ENCODE results near the gene ACO2.

Gene ACO2

DNA sequence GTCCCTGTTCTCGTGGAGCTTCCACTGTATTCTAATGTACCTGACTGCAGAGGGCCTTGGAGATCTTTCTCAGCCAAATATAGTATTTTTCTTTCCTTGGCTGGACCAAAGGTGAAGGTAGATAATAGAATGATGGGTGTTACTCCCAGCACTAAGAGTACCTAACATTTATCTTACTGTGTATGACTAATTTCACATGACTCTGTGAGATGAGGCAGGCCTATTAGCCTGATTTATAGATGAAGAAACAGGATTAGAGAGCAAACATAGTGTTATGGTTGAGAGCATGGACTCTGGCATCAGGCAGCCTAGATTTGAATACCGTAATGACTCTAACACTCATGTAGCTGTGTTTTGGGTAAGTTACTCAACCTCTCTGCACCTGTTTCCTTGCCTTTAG lies 2.7 kb downstream of the ACO2 start:
- Histone ChIP-seq H3K9me3 (no peaks in the 10 kb centered on the region), H3K4me1 (peaks cover 8% of the 10 kb centered on the region), H3K36me3 (replicated peaks) (peaks cover 29% of the 10 kb centered on the region), H3K27me3 (ENCODE audit: low read depth) (no peaks in the 10 kb centered on the region), H3K4me3 (no peak overlapping the region)
- no peak for DNase-seq (ENCODE audit: low spot score in 2 of 2)
- in situ Hi-C loops (cut with MboI; ENCODE audit: low sequenced_read_pairs) = no loop called here

DNA sequence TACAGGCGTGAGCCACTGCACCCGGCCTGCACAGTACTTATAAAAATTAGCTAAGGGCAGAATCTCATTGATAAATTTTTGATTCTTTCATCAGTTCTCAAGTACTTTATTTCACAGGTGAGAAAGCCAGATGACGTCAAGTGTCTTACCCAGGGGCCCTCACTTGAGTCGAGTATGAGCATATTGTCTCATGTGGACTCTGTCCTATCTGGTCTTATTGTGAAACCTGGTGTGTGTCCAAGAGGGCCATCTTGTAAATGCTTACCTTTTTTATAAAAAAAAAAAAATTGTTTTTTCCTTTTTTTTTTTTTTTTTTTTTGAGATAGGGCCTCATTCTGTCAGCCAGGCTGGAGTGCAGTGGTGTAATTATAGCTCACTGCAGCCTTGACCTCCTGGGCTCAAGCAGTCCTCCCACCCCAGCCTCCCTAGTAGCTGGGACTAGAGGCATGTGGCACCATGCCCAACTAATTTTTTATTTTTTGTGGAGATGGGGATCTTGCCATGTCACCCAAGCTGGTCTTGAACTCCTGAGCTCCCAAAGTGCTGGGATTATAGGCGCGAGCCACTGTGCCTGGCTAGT lies 6.0 kb downstream of the ACO2 start:
- H3K27me3 ChIP-seq (ENCODE audit: low read depth) = no peaks in the 10 kb centered on the region
- H3K4me3 ChIP-seq = no peak overlapping the region
- no peaks in the 10 kb centered on the region for H3K9me3 ChIP-seq
- DNase-seq (ENCODE audit: low spot score in 2 of 2) = no peak
- peaks cover 3% of the 10 kb centered on the region for H3K4me1 ChIP-seq
- peaks cover 6% of the 10 kb centered on the region for H3K36me3 ChIP-seq (replicated peaks)
- in situ Hi-C loops (cut with MboI; ENCODE audit: low sequenced_read_pairs) = no loop called here

DNA sequence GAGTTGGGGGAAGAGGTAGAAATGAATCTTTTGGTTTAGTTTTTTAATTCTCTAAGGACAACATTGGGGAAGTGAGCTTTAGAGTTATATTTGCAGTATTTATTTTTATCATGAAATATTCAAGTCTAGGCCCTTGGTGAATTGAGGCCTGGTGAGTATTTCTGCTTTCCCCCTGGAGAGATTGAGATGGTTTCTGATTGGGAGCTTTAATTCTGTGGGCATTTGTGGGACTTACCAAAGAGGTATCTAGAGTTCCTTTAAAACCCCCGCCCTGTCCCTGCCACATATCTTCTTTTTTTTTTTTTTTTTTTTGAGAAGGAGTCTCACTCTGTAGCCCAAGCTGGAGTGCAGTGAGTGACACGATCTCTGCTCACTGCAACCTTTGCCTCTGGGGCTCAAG lies 9.6 kb downstream of the ACO2 start:
- H3K36me3 ChIP-seq (replicated peaks) = no peaks in the 10 kb centered on the region
- in situ Hi-C loops (cut with MboI; ENCODE audit: low sequenced_read_pairs) = no loop called here
- H3K9me3 ChIP-seq = no peaks in the 10 kb centered on the region
- no peaks in the 10 kb centered on the region for H3K4me1 ChIP-seq
- no peaks in the 10 kb centered on the region for H3K27me3 ChIP-seq (ENCODE audit: low read depth)
- no peak for DNase-seq (ENCODE audit: low spot score in 2 of 2)
- H3K4me3 ChIP-seq = no peak overlapping the region

DNA sequence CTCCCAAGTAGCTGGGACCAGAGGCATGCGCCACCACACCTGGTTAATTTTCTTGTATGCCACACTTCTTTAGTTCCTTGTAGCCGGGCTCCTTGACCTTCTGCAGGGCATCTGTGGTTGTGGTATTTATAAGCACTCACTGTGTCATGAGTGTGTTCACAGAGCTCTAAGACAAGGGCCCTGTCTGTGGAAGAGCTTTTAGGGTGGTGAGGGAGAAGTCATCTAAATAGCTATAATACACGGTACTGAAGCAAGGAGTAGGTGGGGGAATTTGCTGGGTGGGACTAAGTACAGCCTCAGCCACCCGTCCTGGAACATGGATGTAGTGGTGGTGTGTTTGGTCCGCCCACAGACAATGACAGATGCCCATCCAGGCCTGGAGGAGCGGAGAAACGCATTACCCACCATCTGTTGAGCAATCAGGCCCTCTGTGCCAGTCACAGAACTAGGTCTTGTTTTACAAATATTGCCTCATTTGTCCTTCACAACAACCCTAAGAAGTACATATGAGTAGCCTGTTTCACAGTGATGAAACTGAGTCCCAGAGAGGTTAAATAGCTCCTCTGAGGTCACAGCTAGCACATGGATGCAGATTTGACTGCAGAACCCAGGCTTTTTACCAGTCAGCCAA lies 10.1 kb downstream of the ACO2 start:
- Histone ChIP-seq H3K9me3 (no peaks in the 10 kb centered on the region), H3K27me3 (ENCODE audit: low read depth) (no peaks in the 10 kb centered on the region), H3K36me3 (replicated peaks) (no peaks in the 10 kb centered on the region), H3K4me3 (no peak overlapping the region), H3K4me1 (no peaks in the 10 kb centered on the region)
- no peak for DNase-seq (ENCODE audit: low spot score in 2 of 2)
- in situ Hi-C loops (cut with MboI; ENCODE audit: low sequenced_read_pairs) = no loop called here

DNA sequence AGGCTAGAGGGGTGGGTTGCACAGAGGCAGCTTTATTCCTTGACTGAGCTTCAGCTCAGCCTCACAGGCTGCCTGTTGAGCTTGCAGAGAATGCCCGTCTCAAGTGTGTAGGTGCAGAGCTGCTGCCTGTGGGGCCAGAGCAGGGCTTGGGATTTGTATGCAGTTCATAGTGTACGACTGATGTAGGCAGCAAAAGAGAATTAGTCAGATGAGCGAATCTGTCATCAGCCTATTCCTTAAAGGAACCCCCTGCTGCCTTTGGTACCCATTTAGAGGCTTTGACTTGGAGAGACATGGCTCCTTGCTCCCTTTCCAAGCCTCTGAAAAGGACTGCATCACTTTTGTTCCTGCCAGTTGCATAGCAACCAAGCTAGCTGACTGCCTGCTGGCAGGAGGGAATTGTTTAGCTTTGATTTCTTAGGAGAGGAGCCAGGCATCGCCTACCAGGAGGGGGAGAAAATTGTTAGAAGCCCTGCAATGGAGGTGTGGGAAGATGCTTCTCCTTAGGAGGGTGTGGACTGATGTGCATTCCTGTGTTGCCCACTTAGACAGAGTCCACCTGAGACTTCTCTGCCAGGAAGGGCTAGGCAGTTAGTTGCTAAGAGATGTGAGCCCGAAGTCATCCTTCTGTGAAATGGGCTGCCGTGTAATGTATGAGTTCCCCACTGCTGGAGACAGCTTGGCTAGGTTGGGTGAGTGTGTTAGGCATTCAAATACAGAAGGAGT lies 10.9 kb downstream of the ACO2 start:
- Histone ChIP-seq H3K4me1 (no peaks in the 10 kb centered on the region), H3K9me3 (no peaks in the 10 kb centered on the region), H3K36me3 (replicated peaks) (no peaks in the 10 kb centered on the region), H3K4me3 (no peak overlapping the region), H3K27me3 (ENCODE audit: low read depth) (no peaks in the 10 kb centered on the region)
- in situ Hi-C loops (cut with MboI; ENCODE audit: low sequenced_read_pairs) = no loop called here
- peak in 1 of 2 experiments; percentile 23 for DNase-seq (ENCODE audit: low spot score in 2 of 2)

DNA sequence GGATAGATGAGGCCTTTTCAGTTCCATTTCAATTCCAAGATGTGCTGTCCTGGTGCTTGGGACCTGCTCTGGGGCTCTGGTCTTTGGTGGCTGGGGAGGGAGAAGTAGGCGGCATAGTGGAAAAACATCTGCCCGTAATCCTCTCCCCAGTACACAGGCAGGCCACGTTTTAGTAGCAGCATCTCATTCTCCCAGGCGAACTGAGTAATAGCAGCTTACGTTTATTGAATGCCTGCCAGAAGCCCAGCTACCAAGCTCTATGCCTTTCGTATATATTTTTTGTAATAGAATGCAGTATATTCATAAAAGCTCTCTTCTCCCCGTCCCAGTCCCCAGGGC lies 11.4 kb downstream of the ACO2 start:
- Histone ChIP-seq H3K36me3 (replicated peaks) (no peaks in the 10 kb centered on the region), H3K4me3 (no peak overlapping the region), H3K4me1 (no peaks in the 10 kb centered on the region), H3K9me3 (no peaks in the 10 kb centered on the region), H3K27me3 (ENCODE audit: low read depth) (no peaks in the 10 kb centered on the region)
- in situ Hi-C loops (cut with MboI; ENCODE audit: low sequenced_read_pairs) = no loop called here
- no peak for DNase-seq (ENCODE audit: low spot score in 2 of 2)

DNA sequence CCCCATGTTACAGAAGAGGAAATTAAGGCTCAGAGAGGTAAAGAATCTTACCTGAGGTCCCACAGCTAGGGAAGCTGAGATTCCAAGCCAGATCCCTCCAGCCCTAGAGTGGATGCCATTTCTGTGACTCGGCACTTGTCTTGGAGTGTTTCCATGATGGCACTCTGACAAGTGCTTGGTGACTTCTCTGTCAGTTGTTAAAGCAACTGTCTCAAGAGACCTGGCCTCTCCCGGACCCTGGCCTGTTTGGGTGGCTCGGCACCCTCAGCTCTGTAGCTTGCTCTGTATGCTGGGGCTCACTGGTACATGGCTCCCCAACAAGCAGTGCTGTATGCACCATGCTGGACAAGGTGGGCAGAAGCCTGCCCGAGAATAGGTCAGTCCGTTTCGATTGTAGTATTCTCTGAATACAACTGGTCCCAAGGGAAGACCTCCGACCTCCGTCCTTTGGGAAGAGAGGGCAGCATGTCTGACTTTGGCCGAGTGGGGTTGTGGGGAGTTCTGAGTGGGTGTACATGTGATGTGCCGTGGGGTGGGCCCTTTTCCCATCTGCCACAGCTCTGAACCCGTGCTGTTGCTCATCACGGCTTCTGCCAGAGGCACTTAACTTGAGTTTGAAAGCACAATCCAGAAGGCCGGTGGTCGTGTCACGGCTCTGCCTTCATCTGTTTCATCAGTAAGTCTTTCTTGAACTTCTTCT lies 12.4 kb downstream of the ACO2 start:
- H3K4me1 ChIP-seq = no peaks in the 10 kb centered on the region

DNA sequence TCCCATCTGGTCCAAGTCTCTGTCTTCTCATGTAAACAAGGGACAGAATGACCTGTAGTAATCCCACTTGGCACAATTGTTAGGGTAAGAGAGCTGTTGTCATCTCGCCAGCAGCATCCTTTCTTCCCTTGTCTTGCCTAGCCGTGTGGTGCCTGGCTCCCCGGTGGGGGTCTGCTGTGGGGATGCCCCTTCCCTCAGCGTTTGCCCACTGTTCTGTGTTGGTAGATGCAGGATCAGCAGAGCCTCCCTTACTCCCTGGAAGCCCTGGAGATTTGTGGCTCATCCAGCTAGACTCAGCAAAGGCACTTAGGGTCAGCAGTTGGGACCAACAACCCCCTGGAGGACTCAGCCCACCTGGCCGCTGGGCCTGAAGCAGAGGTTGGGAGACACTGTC lies 13.0 kb downstream of the ACO2 start:
- no peak overlapping the region for H3K4me3 ChIP-seq

More for the DNA sequence above, 12.4 kb downstream of the ACO2 start:
- no peaks in the 10 kb centered on the region for H3K36me3 ChIP-seq (replicated peaks)
- DNase-seq (ENCODE audit: low spot score in 2 of 2) = no peak
- H3K27me3 ChIP-seq (ENCODE audit: low read depth) = no peaks in the 10 kb centered on the region
- no peak overlapping the region for H3K4me3 ChIP-seq
- in situ Hi-C loops (cut with MboI; ENCODE audit: low sequenced_read_pairs) = no loop called here
- H3K9me3 ChIP-seq = no peaks in the 10 kb centered on the region

DNA sequence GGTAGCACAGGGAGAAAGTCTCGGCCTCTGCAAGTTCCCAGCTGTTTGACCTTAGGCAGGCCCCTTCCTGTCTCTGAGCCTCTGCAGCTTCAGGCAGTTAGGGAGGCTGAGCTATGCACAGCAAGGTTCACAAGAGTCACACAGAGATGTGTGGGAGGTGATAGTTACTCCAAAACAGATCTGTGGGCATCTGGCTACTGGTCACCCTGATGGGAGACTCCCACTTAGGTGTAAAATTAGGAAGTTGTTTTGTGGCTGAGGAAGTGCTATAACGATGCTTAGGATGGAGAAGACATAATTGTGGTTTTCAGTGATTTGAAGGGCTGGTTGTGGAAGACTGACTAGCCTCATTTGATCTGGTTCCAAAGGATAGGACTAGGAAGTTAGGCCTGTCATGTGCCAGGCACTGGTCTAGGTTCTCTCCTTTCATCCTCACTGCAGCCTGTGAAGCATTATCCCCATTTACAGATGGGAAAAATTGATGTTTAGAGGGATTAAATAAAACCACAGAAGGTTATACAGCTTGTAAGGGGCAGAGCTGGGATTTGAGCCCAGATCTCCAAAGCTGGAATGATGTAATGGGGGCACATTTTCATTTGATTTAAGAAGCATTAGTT lies 13.5 kb downstream of the ACO2 start:
- Histone ChIP-seq H3K27me3 (ENCODE audit: low read depth) (no peaks in the 10 kb centered on the region), H3K4me1 (peaks cover 6% of the 10 kb centered on the region), H3K36me3 (replicated peaks) (no peaks in the 10 kb centered on the region), H3K9me3 (no peaks in the 10 kb centered on the region), H3K4me3 (no peak overlapping the region)
- in situ Hi-C loops (cut with MboI; ENCODE audit: low sequenced_read_pairs) = no loop called here
- no peak for DNase-seq (ENCODE audit: low spot score in 2 of 2)

More for the DNA sequence above, 13.0 kb downstream of the ACO2 start:
- DNase-seq (ENCODE audit: low spot score in 2 of 2) = no peak
- H3K4me1 ChIP-seq = peaks cover 3% of the 10 kb centered on the region
- no peaks in the 10 kb centered on the region for H3K9me3 ChIP-seq
- in situ Hi-C loops (cut with MboI; ENCODE audit: low sequenced_read_pairs) = no loop called here
- H3K36me3 ChIP-seq (replicated peaks) = no peaks in the 10 kb centered on the region
- H3K27me3 ChIP-seq (ENCODE audit: low read depth) = no peaks in the 10 kb centered on the region

DNA sequence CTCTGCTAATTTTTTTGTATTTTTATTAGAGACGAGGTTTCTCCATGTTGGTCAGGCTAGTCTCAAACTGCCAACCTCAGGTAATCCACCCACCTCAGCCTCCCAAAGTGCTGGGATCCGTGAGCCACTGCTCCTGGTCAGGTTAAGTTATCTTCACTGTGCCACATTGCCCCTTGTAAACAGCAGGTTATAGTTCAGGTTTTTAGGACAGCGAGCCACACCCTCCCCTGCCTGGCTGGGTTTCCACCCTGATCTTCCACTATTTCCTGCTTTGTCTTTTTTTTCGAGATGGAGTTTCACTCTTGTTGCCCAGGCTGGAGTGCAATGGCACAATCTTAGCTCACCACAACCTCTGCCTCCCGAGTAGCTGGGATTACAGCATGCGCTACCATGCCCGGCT lies 16.1 kb downstream of the ACO2 start:
- no peaks in the 10 kb centered on the region for H3K27me3 ChIP-seq (ENCODE audit: low read depth)
- DNase-seq (ENCODE audit: low spot score in 2 of 2) = no peak
- H3K4me1 ChIP-seq = peaks cover 10% of the 10 kb centered on the region
- H3K36me3 ChIP-seq (replicated peaks) = 0 out of 2 replicates have a peak, but pooled peaks cover 2% of the 10 kb centered on the region
- in situ Hi-C loops (cut with MboI; ENCODE audit: low sequenced_read_pairs) = no loop called here
- no peaks in the 10 kb centered on the region for H3K9me3 ChIP-seq
- no peak overlapping the region for H3K4me3 ChIP-seq

DNA sequence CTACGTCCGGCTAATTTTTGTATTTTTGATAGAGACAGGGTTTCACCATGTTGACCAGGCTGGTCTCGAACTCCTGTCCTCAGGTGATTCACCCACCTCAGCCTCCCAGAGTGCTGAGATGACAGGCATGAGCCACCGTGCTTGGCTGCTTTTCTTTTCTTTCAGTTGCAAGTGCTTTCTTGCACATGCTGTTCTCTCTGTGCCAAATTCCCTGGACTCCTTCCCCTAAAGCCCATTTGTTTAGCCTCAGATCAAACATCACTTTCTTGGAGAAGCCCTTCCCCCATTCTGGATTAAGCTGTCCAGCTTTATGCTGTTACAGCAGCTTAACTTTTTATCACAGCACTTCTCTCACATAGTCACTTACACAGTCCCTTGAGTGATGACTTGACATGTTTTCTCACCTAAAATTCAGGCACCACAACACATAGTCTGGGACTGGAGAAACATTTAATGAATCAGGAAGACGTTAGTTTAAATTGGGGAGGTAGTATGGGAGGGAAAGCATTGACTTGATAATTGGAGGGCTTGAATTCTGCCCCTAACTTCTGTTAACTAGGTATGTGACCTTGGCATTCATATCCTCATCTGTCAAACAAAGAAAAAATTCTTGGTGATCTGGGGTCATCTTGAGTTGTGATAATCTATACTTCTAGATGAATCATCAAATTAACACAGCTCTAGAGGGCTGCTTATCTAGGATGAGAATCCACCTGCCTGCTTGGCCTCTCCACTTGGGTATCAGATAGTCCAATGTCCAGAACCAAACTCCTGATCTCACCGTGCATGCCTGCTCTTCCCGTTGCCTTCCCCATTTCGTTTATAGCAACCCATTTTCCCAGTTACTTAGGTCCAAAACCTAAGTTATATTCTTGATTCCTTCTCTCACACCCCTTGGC lies 18.4 kb downstream of the ACO2 start:
- Histone ChIP-seq H3K36me3 (replicated peaks) (0 out of 2 replicates have a peak, but pooled peaks cover 7% of the 10 kb centered on the region), H3K27me3 (ENCODE audit: low read depth) (no peaks in the 10 kb centered on the region), H3K9me3 (no peaks in the 10 kb centered on the region), H3K4me1 (peaks cover 22% of the 10 kb centered on the region), H3K4me3 (no peak overlapping the region)
- DNase-seq (ENCODE audit: low spot score in 2 of 2) = peak in 1 of 2 experiments; percentile 28
- in situ Hi-C loops (cut with MboI; ENCODE audit: low sequenced_read_pairs) = no loop called here

DNA sequence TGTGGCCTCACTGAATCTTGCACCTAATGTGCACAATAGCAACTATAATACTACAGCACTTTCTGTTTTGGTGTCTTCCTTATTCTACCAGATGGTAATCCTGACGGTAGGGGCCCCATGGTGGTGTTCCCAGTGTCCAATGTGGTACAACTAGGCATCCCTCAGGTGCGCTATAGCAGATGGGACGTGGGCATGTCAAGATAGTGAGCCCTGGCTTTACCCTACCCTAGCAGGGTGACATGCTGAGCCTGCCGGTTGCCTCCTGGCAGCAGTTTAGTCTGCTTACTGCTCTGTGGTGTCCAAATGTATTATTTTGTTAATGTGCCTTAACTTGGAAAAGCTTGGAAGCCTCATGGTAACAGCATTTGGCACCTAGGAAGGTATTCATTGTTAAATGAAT lies 19.2 kb downstream of the ACO2 start:
- in situ Hi-C loops (cut with MboI; ENCODE audit: low sequenced_read_pairs) = no loop called here
- H3K27me3 ChIP-seq (ENCODE audit: low read depth) = no peaks in the 10 kb centered on the region
- no peaks in the 10 kb centered on the region for H3K9me3 ChIP-seq
- 0 out of 2 replicates have a peak, but pooled peaks cover 7% of the 10 kb centered on the region for H3K36me3 ChIP-seq (replicated peaks)
- no peak for DNase-seq (ENCODE audit: low spot score in 2 of 2)
- no peak overlapping the region for H3K4me3 ChIP-seq
- peaks cover 22% of the 10 kb centered on the region for H3K4me1 ChIP-seq
